GM21360 (cell line): ENCODE data around the gene CST9L.
"Not testable (repeated sequence)": the region's sequence is repeated elsewhere in the genome, so short reads cannot be mapped to it uniquely, and the experiment has no call there.

Experiments
- ATAC-seq: cut with Tn5 transposase; IDR thresholded peaks from one replicate; pipeline ENCODE4 v1.9.1; 2021; ENCODE audit warnings: mild to moderate bottlenecking, moderate library complexity; ENCODE audit not compliant: unreplicated experiment

The CST9L gene

GRCh38 chr20:23586735-23587525 is 18.6 kb upstream of the CST9L start:
- no peak for ATAC-seq

GRCh38 chr20:23585808-23586734 is 17.8 kb upstream of the CST9L start:
- ATAC-seq = no peak

DNA sequence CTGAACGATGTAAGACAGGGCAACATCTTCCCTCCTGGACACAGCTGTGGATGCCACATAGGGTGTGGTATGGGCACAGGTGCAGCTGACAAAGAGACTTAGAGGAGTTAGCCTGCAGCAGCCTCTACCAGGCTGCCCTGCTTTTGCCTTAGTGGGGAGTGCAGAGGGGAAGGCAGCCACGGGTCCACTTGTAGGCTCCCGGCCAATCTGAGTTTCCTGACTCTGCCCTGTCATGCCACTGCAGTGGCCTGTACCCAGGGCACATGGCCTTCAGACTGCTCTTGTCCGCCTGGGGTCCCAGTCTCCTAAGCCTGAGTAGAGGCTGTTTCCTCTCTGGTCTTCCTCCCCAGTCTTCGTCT is 17.1 kb upstream of the CST9L start:
- ATAC-seq = no peak

- ATAC-seq = no peak
Observed at GRCh38 chr20:23584434-23585199, 16.3 kb upstream of the CST9L start.

DNA sequence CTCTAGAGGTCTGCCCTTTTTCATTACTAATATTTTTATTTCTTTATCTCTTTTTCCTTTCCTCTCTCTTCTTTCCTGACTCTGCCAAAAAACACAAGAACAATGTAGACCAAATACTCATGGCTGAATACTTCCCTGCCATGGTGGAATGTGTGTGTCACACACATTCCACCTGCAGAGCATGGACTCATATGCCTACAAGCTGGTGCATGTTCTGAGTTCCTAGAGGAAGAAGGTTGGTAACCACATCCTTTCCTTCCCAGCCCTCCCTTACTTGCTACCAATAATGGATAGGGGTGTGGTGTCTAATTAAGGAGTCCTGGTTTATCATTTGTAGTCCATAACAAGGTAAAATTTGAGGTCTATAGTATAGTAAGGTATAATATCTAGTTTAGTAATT is 15.2 kb upstream of the CST9L start:
- no peak for ATAC-seq

DNA sequence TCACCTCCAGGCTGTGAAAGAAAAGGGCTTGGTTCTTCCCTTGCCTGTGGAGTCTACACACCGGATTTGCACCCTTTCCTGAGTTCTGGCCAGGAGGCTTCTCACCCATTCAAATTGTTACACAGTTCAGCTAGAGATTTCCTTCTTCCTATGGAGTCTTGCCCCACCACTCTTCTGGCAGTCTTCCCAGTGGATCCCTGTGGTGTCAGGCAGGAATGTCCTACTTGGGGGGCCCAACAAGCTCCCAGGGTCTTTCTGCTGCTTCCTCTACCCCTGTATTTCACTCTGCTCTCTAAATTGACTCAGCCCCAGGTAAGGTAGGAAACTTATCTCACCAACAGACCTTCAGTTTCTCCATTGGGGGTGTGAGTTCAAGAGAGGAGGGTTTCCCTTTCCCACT is 14.0 kb upstream of the CST9L start:
- no peak for ATAC-seq

DNA sequence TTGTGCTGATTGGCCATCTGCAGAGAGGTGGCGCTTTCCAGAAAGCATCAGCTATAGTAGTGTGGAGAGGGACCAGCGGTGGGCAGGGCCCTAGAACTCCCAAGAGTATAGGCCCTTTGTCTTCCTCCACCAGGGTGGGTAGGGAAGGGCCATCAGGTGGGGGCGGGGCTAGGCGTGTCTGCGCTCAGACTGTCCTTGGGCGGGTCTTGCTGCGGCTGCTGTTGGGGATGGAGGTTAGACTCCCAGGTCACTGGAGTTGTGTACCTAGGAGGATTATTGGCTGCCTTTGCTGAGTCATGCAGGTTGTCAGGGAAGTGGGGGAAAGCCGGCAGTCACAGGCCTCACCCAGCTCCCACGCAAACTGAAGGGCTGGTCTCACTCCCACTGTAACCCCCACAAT is 13.5 kb upstream of the CST9L start:
- not testable (repeated sequence) for ATAC-seq

- no peak for ATAC-seq
Observed at GRCh38 chr20:23574977-23575376, 6.7 kb upstream of the CST9L start.

- ATAC-seq = no peak
Observed at GRCh38 chr20:23570178-23570760, 2.0 kb upstream of the CST9L start.

DNA sequence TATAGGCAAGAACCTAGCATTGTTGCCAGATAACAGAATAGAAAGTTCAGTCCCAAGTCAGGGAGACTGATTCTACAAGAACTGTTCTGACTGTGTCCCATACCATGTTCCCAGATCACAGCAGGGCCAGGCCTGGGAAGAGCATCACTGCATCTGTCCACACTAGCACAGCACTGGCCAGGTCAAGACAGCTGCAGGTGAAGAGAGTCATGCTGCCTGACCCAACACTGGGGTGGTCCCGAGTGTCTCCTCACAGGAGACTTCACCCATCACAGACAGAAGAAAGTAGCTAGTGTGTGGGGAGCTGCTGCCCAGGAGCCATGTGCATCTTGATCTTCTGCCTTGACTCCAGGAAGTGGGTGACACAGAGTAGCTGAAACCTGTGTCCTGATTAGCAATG is 1.3 kb upstream of the CST9L start:
- no peak for ATAC-seq

GRCh38 chr20:23568971-23569330 is 667 bp upstream of the CST9L start:
- no peak for ATAC-seq

GRCh38 chr20:23566199-23566932 is 1.9 kb downstream of the CST9L start:
- ATAC-seq = no peak

DNA sequence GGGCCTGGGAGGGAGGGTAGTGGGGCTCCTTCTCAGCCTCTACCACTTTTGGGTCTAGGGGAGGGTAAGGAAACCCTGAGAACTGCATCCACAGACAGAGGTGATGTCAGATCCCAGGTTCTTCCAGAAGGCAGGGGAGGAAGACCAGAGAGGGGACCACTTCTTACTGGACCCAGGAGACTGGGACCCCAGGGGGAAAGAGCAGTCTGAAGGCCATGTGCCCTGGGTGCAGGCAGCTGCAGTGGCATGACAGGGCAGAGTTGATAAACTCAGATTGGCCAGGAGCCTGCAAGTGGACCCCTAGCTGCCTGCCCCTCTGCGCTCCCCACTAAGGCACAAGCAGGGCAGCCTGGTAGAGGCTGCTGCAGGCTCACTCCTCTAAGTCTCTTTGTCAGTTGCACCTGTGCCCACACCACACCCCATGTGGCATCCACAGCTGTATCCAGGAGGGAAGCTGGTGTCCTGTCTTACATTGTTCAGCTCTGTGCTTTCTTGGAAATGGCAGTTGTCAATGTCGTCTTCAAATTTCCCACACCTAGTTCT is 2.7 kb downstream of the CST9L start:
- ATAC-seq = no peak

DNA sequence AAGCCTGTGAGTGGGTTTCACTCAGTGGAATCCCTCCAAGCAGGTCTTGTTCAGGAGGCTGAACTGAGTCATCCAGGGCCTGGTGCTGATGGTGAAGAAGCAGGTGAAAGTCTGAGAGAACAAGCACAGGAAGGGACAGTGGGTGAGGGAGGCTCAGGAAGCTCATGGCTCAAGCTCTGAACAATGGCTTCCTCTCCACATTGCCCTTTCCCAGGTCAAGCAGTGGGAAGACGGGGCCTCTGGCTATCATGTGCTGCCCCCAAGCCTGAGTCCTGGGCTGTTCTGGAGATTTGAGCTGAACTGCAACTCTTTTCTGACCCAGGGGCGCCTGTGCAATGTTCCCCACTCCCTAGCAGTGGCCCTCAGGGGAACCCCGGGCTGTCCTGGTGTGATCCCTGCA is 3.4 kb downstream of the CST9L start:
- ATAC-seq = no peak

DNA sequence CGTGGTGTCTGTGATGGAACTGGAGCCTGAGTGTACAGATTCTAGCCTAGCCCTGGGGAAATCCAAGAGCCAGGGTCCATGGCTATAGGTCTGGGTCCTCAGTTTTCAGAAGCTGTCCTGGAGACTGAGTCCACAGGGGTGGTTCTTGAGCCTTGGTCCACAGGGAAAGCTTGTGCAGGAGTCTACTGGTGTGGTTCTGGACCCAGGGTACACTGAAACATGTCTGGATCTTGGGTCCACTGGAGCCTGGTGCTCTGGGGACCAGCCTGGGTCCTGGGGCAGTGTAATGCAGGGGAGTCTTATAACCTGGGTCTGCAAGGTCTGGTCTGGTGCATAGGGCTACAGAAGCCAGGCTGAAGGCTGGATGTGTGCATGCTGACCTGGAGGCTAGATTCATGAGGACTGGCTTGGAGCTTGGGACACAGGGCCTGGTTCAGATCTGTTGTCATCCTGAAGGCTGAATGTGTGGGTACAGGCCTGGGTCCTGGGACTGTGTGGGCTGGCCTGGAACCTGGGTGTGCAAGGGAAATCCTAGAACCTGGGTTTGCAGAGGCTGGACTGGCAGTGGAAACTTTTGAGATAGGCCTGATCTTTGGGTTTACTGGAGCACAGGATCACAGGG is 5.5 kb downstream of the CST9L start:
- no peak for ATAC-seq

DNA sequence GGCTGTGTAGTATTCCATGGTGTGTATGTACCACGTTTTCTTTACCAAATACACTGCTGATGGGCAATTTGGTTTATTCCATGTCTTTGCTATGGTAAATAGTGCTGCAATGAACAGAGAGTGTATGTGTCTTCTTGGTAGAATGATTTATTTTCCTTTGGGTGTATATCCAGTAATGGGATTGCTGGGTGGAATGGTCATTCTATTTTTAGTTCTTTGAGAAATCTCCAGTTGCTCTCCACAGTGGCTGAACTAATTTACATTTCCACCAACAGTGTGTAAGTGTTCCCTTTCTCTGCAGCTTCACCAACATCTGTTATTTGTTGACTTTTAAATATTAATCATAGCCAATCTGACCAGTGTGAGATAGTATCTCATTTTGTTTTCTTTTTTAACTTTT is 13.9 kb downstream of the CST9L start:
- no peak for ATAC-seq

DNA sequence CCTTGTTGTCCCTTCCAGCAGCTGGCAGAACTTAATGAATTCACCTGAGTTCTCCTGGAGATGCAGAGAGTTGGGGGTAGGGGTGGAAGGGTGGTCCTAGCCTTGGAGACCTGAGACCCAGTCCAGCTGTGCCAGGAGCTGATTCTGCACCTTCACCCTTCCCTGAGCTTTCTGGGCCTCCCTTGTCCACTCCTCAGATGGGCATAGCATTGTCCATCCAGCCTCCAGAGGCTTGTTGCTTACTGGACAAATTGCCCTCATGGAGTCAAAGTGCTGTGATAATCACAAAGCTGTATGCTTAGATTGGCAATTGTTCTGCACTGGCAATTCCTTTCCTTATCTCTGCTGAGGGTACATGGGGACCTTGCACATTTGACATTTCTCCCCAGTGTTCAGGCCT is 16.5 kb downstream of the CST9L start:
- no peak for ATAC-seq

- no peak for ATAC-seq
Observed at GRCh38 chr20:23551383-23551782, 16.9 kb downstream of the CST9L start.

DNA sequence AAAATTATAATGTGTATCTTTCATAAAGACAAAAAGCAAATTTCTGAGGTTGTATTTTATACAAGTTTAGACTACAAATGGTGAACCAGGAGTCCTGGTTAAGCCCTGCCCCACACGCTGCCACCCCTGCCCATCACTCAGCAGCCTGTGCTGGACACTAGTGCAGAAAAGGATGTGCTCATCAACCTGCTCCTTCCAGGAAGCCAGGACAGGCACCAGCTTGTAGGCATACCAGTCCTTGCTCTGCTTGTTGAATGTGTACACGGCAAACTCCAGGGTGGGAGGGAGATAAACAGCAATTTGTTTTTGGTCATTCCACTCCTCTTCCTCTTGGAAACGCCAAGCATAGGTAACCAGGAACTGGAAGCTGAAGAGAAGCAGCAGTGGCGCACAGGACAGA is 18.1 kb downstream of the CST9L start:
- no peak for ATAC-seq

DNA sequence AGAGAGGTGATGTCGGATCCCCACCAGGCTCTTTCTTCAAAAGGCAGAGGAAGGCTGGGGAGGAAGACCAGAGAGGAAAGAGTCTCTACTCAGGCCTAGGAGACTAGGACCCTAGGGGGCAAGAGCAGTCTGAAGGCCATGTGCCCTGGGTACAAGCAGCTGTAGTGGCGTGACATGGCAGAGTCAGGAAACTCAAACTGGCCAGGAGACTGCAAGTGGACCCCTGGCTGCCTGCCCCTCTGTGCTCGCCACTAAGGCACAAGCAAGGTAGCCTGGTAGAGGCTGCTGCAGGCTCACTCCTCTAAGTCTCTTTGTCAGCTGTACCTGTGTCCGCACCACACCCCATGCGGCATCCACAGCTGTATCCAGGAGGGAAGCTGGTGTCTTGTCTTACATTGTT is 19.9 kb downstream of the CST9L start:
- no peak for ATAC-seq
